Panc1 (cell line): ENCODE results near the gene BUB1.

Source experiments
- POLR2AphosphoS5 ChIP-seq: IDR thresholded peaks from 2 replicates; pipeline ENCODE4 v1.6.1; 2012; ENCODE audit warnings: mild to moderate bottlenecking, low read depth, low read length, moderate library complexity
- TCF7L2 ChIP-seq: IDR thresholded peaks from 2 replicates; pipeline ENCODE4 v1.6.1; 2011; ENCODE audit warnings: mild to moderate bottlenecking, low read depth, low read length, inconsistent platforms
- TF ChIP-seq, protein P1 (sequence below): fragments of 450-650 bp; IDR thresholded peaks from 2 replicates; pipeline ENCODE4 v1.5.1; 2017; ENCODE audit warnings: mild to moderate bottlenecking
- TF ChIP-seq, protein P2 (sequence below), 2 experiments: IDR thresholded peaks; 2 replicates each; pipeline ENCODE4 v1.6.1; 2011 to 2012; ENCODE audit warnings: low read depth in 2 of 2, control low read depth in 1 of 2, low read length in 1 of 2, mild to moderate bottlenecking in 1 of 2, moderate library complexity in 1 of 2; ENCODE audit not compliant: insufficient read depth in 1 of 2

- TF ChIP-seq, protein P1, sequence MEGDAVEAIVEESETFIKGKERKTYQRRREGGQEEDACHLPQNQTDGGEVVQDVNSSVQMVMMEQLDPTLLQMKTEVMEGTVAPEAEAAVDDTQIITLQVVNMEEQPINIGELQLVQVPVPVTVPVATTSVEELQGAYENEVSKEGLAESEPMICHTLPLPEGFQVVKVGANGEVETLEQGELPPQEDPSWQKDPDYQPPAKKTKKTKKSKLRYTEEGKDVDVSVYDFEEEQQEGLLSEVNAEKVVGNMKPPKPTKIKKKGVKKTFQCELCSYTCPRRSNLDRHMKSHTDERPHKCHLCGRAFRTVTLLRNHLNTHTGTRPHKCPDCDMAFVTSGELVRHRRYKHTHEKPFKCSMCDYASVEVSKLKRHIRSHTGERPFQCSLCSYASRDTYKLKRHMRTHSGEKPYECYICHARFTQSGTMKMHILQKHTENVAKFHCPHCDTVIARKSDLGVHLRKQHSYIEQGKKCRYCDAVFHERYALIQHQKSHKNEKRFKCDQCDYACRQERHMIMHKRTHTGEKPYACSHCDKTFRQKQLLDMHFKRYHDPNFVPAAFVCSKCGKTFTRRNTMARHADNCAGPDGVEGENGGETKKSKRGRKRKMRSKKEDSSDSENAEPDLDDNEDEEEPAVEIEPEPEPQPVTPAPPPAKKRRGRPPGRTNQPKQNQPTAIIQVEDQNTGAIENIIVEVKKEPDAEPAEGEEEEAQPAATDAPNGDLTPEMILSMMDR = no peak
- TF ChIP-seq, protein P2, sequence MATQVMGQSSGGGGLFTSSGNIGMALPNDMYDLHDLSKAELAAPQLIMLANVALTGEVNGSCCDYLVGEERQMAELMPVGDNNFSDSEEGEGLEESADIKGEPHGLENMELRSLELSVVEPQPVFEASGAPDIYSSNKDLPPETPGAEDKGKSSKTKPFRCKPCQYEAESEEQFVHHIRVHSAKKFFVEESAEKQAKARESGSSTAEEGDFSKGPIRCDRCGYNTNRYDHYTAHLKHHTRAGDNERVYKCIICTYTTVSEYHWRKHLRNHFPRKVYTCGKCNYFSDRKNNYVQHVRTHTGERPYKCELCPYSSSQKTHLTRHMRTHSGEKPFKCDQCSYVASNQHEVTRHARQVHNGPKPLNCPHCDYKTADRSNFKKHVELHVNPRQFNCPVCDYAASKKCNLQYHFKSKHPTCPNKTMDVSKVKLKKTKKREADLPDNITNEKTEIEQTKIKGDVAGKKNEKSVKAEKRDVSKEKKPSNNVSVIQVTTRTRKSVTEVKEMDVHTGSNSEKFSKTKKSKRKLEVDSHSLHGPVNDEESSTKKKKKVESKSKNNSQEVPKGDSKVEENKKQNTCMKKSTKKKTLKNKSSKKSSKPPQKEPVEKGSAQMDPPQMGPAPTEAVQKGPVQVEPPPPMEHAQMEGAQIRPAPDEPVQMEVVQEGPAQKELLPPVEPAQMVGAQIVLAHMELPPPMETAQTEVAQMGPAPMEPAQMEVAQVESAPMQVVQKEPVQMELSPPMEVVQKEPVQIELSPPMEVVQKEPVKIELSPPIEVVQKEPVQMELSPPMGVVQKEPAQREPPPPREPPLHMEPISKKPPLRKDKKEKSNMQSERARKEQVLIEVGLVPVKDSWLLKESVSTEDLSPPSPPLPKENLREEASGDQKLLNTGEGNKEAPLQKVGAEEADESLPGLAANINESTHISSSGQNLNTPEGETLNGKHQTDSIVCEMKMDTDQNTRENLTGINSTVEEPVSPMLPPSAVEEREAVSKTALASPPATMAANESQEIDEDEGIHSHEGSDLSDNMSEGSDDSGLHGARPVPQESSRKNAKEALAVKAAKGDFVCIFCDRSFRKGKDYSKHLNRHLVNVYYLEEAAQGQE (IDR thresholded peaks at IDR 0.05; ENCODE audit: insufficient read depth in 1 of 2, low read depth in 2 of 2, low read length in 1 of 2) = no peak
- TF ChIP-seq POLR2AphosphoS5 = no peak
- TF ChIP-seq TCF7L2 = no peak
Measured at GRCh38 chr2:110660558-110660957, 17.3 kb downstream of the BUB1 start.
